H1 (cell line): ENCODE measurements around the gene NUTM2F. TPM values are rescaled to one million over a fixed set of nuclear protein-coding genes. Genes with fewer than 3 reads are reported as not detected.

Experiments used
- CBX8 ChIP-seq: fragments of 300-800, 300-1000 bp; sonication (generic); IDR thresholded peaks from 2 replicates; pipeline ENCODE4 v1.7.1; 2016; ENCODE audit warnings: low read depth, low read length, borderline replicate concordance
- CEBPB ChIP-seq: IDR thresholded peaks from 2 replicates; pipeline ENCODE4 v1.6.1; 2012; ENCODE audit warnings: low read depth, low read length
- CHD2 ChIP-seq: IDR thresholded peaks from 2 replicates; pipeline ENCODE4 v1.6.1; 2012; ENCODE audit warnings: low read length, improper control_type of control experiment
- CHD7 ChIP-seq: fragments of 300-600 bp; sonication (generic); IDR thresholded peaks from 2 replicates; pipeline ENCODE4 v1.7.1; 2012; ENCODE audit warnings: low read length, moderate library complexity, mild to moderate bottlenecking, inconsistent platforms; ENCODE audit not compliant: insufficient replicate concordance
- EGR1 ChIP-seq: IDR thresholded peaks from 2 replicates; pipeline ENCODE4 v1.6.1; 2011; ENCODE audit warnings: low read depth, low read length, borderline replicate concordance
- RXRA ChIP-seq: IDR thresholded peaks from 2 replicates; pipeline ENCODE4 v1.6.1; 2011; ENCODE audit warnings: low read depth, mild to moderate bottlenecking, low read length, moderate library complexity; ENCODE audit not compliant: insufficient read depth
- SP1 ChIP-seq: IDR thresholded peaks from 2 replicates; pipeline ENCODE4 v1.6.1; 2011; ENCODE audit warnings: low read depth, low read length
- polyA plus RNA-seq, 7 experiments: library from polyadenylated mRNA; depleted of rRNA in 3 of 7; stranded (reverse) in 5 of 7; unstranded in 2 of 7; fragments of >200 nt in 5 of 7; fragments of 200-250 nt in 2 of 7; gene quantifications; 1 replicate in 5 of 7; 2 replicates in 1 of 7; 4 replicates in 1 of 7; pipeline versions ENCODE4 v1.2.1 to v1.2.3, GENCODE V29; 2011 to 2013; ENCODE audit warnings: missing spikeins in 2 of 7, mixed read lengths in 2 of 7
- total RNA-seq: library from RNA; stranded (reverse); fragmentation: NEBNext Ultra II Directional; extraction: Animal tissue kit (Norgen Biotek cat#: 25700); gene quantifications from 2 replicates; pipeline ENCODE4 v1.2.1, GENCODE V29; 2021

NUTM2F gene
- total and polyA plus RNA-seq, 2 of the 8 experiments (the other 6 are each of a cell fraction or from before 2014, with no cell fraction given) = 0.06 to 0.19 TPM

- TF ChIP-seq CHD7 (no peak), SP1 (no peak), CHD2 (no peak), EGR1 (no peak), CBX8 (no peak), RXRA (no peak), CEBPB (no peak)
These were observed 50.4 kb downstream of the NUTM2F start (continued) for GRCh38 chr9:94277885-94278536.
